ENCODE data around the gene BCKDHA.
"Not testable (repeated sequence)": the region's sequence is repeated elsewhere in the genome, so short reads cannot be mapped to it uniquely, and the experiment has no call there.

BCKDHA gene

GRCh38 chr19:41366089-41366488 is 31.5 kb upstream of the BCKDHA start:
- no peak for DNase-seq (ENCODE audit: low read depth in 1 of 2, low spot score in 1 of 2)

GRCh38 chr19:41367848-41368301 is 29.7 kb upstream of the BCKDHA start:
- no peak for DNase-seq (ENCODE audit: low read depth in 1 of 2, low spot score in 1 of 2)

DNA sequence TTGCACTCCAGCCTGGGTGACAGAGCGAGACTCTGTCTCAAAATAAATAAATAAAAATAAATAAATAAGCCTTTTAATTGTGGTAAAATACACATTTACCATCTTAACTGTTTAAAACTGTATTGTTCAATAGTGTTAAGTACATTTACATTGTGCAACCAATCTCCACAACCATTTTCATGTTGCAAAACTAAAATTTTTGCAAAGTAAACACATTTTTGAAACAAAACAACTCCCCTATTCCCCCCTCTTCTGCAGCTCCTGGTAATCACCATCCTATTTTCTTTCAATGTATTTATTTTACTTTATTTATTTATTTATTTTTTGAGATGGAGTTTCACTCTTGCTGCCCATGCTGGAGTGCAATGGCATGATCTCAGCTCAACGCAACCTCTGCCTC is 27.8 kb upstream of the BCKDHA start:
- DNase-seq (ENCODE audit: low read depth in 1 of 2, low spot score in 1 of 2) = no peak

DNA sequence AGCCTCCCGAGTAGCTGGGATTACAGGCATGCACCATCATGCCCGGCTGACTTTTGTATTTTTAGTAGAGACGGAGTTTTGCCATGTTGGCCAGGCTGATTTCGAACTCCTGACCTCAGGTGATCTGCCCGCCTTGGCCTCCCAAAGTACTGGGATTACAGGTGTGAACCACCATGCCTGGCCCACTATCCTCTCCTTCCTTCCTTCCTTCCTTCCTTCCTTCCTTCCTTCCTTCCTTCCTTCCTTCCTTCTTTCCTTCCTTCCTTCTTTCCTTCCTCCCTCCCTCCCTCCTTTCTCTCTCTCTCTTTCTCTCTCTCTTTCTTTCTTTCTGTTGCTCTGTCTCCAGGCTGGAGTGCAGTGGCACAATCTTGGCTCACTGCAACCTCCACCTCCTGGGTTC is 26.5 kb upstream of the BCKDHA start:
- not testable (repeated sequence) for DNase-seq (ENCODE audit: low read depth in 1 of 2, low spot score in 1 of 2)

- DNase-seq (ENCODE audit: low read depth in 1 of 2, low spot score in 1 of 2) = no peak
Observed at GRCh38 chr19:41371541-41371940, 26.1 kb upstream of the BCKDHA start.

- no peak for DNase-seq (ENCODE audit: low read depth in 1 of 2, low spot score in 1 of 2)
Observed at GRCh38 chr19:41372501-41372900, 25.1 kb upstream of the BCKDHA start.

GRCh38 chr19:41373993-41374392 is 23.6 kb upstream of the BCKDHA start:
- no peak for DNase-seq (ENCODE audit: low read depth in 1 of 2, low spot score in 1 of 2)

- no peak for DNase-seq (ENCODE audit: low read depth in 1 of 2, low spot score in 1 of 2)
Observed at GRCh38 chr19:41376241-41376997, 21.2 kb upstream of the BCKDHA start, which contains the start of gene TMEM91. TMEM91 (plus strand) TSS chr19:41376533; CDS start chr19:41378310, 1,777 bp downstream.

- no peak for DNase-seq (ENCODE audit: low read depth in 1 of 2, low spot score in 1 of 2)
Observed at GRCh38 chr19:41376998-41377365, 20.6 kb upstream of the BCKDHA start.

GRCh38 chr19:41377977-41378709 is 19.5 kb upstream of the BCKDHA start:
- no peak for DNase-seq (ENCODE audit: low read depth in 1 of 2, low spot score in 1 of 2)

GRCh38 chr19:41381536-41381935 is 16.1 kb upstream of the BCKDHA start:
- DNase-seq (ENCODE audit: low read depth in 1 of 2, low spot score in 1 of 2) = not testable (repeated sequence)

DNA sequence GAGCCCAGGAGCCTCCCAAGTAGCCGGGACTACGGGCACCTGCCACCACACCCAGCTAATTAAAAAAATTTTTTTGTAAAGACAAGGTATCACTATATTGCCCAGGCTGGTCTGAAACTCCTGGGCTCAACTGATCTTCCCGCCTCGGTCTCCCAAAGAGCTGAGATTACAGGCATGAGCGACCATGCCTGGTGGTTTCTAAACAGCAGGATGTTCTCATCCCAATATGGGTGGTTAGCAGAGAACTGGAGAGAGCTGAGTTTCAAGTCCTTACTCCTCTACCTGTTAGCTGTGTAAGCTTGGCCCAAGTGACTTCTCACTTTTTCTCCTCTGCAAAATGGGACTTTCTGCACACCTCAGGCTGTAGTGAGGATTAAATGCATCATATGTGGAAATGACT is 13.3 kb upstream of the BCKDHA start:
- DNase-seq (ENCODE audit: low read depth in 1 of 2, low spot score in 1 of 2) = no peak

DNA sequence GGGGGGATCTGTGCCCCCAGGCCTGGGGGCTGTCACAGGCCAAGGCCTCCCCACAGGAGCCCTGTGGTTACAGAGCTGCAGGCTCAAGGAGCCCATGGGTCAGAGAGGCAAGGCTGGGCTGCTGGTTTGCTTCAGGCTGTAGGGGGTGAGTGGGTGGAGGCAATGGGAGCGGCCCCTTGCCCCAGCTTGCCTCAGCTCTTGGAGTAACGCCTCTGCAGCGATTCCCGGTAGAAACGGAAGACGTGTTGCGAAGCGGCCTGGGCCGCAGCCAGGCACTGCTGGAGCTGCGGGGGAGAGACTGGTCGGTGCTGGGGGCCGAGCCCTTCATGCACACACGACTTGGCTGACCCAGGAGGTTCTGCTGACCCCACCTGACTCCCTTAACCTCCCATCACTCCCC is 11.2 kb upstream of the BCKDHA start:
- DNase-seq (ENCODE audit: low read depth in 1 of 2, low spot score in 1 of 2) = no peak

- DNase-seq (ENCODE audit: low read depth in 1 of 2, low spot score in 1 of 2) = no peak
Observed at GRCh38 chr19:41391618-41392017, 6.0 kb upstream of the BCKDHA start.

- DNase-seq (ENCODE audit: low read depth in 1 of 2, low spot score in 1 of 2) = no peak
Observed at GRCh38 chr19:41392775-41393174, 4.8 kb upstream of the BCKDHA start.

DNA sequence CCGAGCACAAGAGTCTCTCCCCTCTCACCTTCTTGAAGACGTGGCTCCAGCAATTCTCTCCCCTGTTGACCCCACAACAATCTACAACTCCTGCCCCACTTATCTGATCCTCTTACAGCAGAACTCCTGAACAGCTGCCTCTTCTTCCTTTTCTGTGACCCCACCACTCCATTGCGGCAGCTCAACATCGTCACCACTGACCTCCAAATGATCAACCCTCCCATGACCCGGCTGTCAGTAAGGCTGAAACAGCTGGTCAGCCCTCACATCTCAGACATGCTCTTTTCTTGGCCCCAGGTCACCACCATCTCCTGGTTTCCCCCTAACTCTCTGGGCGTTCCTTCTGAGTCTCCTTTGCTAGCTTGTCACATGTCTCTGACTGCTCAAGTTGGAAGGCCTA is 2.3 kb upstream of the BCKDHA start:
- DNase-seq (ENCODE audit: low read depth in 1 of 2, low spot score in 1 of 2) = no peak

- DNase-seq (ENCODE audit: low read depth in 1 of 2, low spot score in 1 of 2) = no peak
Observed at GRCh38 chr19:41398050-41398418, 416 bp downstream of the BCKDHA start.

DNA sequence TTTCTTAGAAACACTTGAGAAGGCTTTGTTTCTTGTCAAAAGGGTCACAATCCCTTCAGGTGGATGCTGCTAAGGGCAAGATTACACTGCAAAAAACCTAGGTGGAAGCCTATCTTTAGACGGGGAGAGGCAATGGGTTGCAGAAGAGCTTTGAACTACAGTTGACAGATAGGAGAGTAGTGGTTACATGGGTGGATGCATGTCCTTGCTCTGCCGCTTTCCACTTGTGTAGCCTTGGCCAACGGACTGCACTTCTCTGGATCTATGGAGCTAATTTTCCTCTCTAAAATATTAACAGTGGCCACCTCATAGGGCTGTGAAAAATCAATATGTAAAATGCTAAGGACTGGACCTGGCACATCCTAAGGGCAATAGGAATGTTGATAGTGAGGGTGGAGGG is 980 bp downstream of the BCKDHA start:
- no peak for DNase-seq (ENCODE audit: low read depth in 1 of 2, low spot score in 1 of 2)

DNA sequence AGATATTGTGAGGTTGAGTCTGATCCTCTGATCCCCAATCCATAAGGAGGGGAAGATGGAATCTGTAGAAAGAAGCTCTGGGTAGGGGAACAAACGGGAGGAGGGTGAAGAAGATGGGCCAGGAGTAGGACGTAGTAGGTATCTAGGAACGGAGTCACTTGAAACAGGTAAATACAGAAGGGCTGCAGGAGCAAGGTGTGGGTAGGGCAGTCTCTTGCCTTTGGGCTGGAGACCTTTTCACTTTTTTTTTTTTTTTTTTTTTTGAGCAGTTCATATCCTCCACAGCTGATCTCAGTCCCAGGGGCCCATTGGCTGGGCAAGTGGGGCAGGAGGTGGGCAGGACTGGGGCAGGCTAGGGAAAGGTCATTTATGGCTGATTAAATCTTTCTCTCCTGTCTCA is 1.5 kb downstream of the BCKDHA start:
- no peak for DNase-seq (ENCODE audit: low read depth in 1 of 2, low spot score in 1 of 2)

DNA sequence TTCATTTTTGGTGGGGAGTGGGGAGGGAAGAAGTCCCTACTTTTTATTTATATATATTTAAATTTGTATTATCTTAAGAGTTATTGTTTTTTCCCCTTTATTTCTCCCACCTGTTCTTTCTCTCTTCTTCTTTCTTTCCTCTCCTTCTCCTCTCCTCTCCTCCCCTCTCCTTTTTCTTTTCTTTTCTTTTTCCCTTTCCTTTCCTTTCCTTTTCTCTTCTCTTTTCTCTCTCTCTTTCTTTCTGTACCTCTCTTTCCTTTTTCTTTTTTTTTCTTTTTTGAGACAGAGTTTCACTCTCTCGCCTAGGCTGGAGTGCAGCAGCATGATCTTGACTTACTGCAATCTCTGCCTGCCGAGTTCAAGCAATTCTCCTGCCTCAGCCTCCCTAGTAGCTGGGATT is 1.9 kb downstream of the BCKDHA start:
- DNase-seq (ENCODE audit: low read depth in 1 of 2, low spot score in 1 of 2) = no peak

- DNase-seq (ENCODE audit: low read depth in 1 of 2, low spot score in 1 of 2) = no peak
Observed at GRCh38 chr19:41401483-41401882, 3.9 kb downstream of the BCKDHA start.

- no peak for DNase-seq (ENCODE audit: low read depth in 1 of 2, low spot score in 1 of 2)
Observed at GRCh38 chr19:41402010-41402409, 4.4 kb downstream of the BCKDHA start.

Measured in activated T-helper 1 cell treated with anti-CD3 and anti-CD28 coated beads, Interleukin-2, amount 50 U/mL, for 16 hours (primary cell).